Measurements from ENCODE around the gene LTBP2. TPM values are rescaled to one million over a fixed set of nuclear protein-coding genes. Genes with fewer than 3 reads are reported as not detected.

Gene LTBP2
- total RNA-seq (2021) (121 and 124 TPM in 2 replicates), Bru-seq, nascent RNA (percentile 94 among the genes with signal in this experiment), BruChase-seq, experiment 1, labeled RNA remaining after a 2-hour chase (percentile 87 among the genes with signal in this experiment), BruChase-seq, experiment 2, labeled RNA remaining after a 6-hour chase (percentile 88 among the genes with signal in this experiment)
- long read RNA-seq, partial matches to known transcripts: 52 of 79 reads
- long read RNA-seq, other reads (novel, unspliced or antisense): 23 of 79 reads

DNA sequence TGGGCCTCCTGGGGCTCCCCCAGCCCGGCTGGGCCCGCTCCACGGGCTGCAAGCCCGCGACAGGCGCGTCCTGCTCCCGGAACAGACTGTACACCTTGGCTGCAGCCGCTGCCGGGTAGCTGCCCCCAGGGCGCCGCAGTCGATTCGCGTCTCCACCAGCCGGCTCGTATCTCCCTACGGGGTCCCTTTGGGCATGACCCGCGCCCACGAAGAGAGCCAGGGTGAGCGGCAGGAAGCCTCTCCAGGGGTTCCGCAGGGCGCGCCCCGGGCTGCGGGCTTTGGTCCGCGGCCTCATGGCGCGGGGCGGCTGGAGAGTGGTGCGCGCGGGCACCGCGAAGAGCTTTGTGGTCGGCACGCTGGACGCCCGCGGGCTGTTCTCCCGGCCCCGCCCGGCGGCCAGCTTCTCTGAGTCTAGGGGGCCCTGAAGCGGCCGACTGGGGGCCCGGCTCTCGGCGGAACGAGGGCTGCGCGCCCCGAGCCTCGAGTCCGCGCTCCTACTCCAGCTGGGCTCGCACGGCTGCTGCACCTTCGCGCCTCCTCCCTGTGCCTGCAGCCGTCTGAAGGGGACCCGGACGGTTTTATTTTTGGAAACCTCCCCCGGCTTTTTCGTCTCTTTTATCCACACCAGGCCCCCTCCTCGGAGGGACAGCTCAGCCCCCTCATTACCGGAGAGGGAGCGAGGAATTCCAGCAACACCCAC lies at the start of gene LTBP2:
Gene LTBP2, minus strand, starts transcription at position 588 of the 700 bp plus-strand sequence. Its CDS starts 293 bp downstream, at position 295.
- intact Hi-C loops (cut with micrococcal nuclease; ENCODE audit: unreplicated experiment): loop anchor here (2.0 to 5.0 kb wide), 2 partner anchors 119 to 276 kb away; partner anchors contain the start of genes ISCA2 and NPC2
- DNase-seq: peak in 1 of 2 experiments; percentile 58
- H3K4me2 ChIP-seq: peak within 1 kb of the TSS; percentile 86

DNA sequence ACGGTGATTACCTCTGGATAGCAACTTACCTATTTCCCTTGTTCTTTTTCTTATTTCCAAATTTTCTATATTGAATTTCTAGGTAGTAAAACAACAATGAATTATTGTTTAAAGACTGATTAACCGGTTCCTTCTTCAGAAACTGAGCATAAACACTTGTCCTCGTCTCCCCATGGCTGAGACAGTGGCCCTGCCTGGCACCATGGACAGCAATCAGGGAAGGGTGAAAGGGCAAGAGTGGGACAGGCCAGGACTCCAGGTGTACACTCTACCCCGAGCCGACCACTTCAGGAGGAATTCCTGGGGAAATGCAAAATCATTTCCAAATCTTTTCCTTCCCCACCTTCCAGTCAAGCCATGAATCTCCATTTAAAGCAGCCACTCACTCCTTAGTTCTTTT lies 48.8 kb upstream of the LTBP2 start:
- ChIA-PET CTCF (interaction anchor here (0.7 kb wide), 1 partner anchor 41 kb away, joined by 3 read pairs; no protein-coding TSS in a partner anchor), POLR2A (ENCODE audit: unreplicated experiment) (interaction anchor here (0.6 kb wide), 1 partner anchor 94 kb away, joined by 3 read pairs; no protein-coding TSS in a partner anchor)
- H3K9me3 ChIP-seq (ENCODE audit: insufficient read depth, low read depth): no peaks in the 10 kb centered on the region
- no peak overlapping the region for H2AFZ ChIP-seq
- no peaks in the 10 kb centered on the region for H3K79me2 ChIP-seq (ENCODE audit: low read depth)
- H3K4me2 ChIP-seq: no peak overlapping the region
- H3K27ac ChIP-seq: no peak overlapping the region
- BruUV-seq (replicated peaks): no TSS peak
- H3K9me2 ChIP-seq (ENCODE audit: insufficient read depth): no peaks in the 10 kb centered on the region
- H3K27me3 ChIP-seq (ENCODE audit: insufficient read depth, low read depth): no peaks in the 10 kb centered on the region
- no peak for DNase-seq
- H3K4me3 ChIP-seq: no peak overlapping the region
- peaks cover 16% of the 10 kb centered on the region for H3F3A ChIP-seq (ENCODE audit: insufficient read depth, low read depth)
- no peak for TF ChIP-seq EZH2 (IDR thresholded peaks at IDR 0.05; ENCODE audit: low read depth)
- TF ChIP-seq, protein P1, sequence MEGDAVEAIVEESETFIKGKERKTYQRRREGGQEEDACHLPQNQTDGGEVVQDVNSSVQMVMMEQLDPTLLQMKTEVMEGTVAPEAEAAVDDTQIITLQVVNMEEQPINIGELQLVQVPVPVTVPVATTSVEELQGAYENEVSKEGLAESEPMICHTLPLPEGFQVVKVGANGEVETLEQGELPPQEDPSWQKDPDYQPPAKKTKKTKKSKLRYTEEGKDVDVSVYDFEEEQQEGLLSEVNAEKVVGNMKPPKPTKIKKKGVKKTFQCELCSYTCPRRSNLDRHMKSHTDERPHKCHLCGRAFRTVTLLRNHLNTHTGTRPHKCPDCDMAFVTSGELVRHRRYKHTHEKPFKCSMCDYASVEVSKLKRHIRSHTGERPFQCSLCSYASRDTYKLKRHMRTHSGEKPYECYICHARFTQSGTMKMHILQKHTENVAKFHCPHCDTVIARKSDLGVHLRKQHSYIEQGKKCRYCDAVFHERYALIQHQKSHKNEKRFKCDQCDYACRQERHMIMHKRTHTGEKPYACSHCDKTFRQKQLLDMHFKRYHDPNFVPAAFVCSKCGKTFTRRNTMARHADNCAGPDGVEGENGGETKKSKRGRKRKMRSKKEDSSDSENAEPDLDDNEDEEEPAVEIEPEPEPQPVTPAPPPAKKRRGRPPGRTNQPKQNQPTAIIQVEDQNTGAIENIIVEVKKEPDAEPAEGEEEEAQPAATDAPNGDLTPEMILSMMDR (conservative IDR thresholded peaks at IDR 0.05): no peak
- H3K36me3 ChIP-seq (ENCODE audit: low read depth): peaks cover 35% of the 10 kb centered on the region
- intact Hi-C loops (cut with micrococcal nuclease; ENCODE audit: unreplicated experiment): no loop called here
- H4K20me1 ChIP-seq (ENCODE audit: insufficient read depth): no peaks in the 10 kb centered on the region
- peaks cover 33% of the 10 kb centered on the region for H3K4me1 ChIP-seq (replicated peaks; ENCODE audit: insufficient read depth)

More for the DNA sequence above, at the start of gene LTBP2:
- POLR2A ChIA-PET (ENCODE audit: unreplicated experiment): interaction anchor here (0.7 kb wide), 1 partner anchor 188 kb away, joined by 3 read pairs; no protein-coding TSS in a partner anchor
- Histone ChIP-seq H3F3A (ENCODE audit: insufficient read depth, low read depth) (peaks cover 63% of the 10 kb centered on the region), H3K27me3 (ENCODE audit: insufficient read depth, low read depth) (no peaks in the 10 kb centered on the region), H3K36me3 (ENCODE audit: low read depth) (0 out of 2 replicates have a peak, but pooled peaks cover 8% of the 10 kb centered on the region), H3K79me2 (ENCODE audit: low read depth) (peaks cover 57% of the 10 kb centered on the region), H3K9me2 (ENCODE audit: insufficient read depth) (no peaks in the 10 kb centered on the region), H3K4me3 (peak within 1 kb of the TSS; percentile 76), H3K27ac (no peak within 1 kb of the TSS), H3K4me1 (replicated peaks; ENCODE audit: insufficient read depth) (peaks cover 56% of the 10 kb centered on the region), H2AFZ (peak within 1 kb of the TSS; percentile 91), H3K9me3 (ENCODE audit: insufficient read depth, low read depth) (no peaks in the 10 kb centered on the region), H4K20me1 (ENCODE audit: insufficient read depth) (no peaks in the 10 kb centered on the region)
- CTCF ChIA-PET: interaction anchor here (0.5 to 5.5 kb wide), 11 partner anchors 8 to 1264 kb away, joined by 3 to 82 read pairs (median 4); no protein-coding TSS in a partner anchor
- no peak for TF ChIP-seq EZH2 (IDR thresholded peaks at IDR 0.05; ENCODE audit: low read depth)
- BruUV-seq (replicated peaks): no TSS peak

DNA sequence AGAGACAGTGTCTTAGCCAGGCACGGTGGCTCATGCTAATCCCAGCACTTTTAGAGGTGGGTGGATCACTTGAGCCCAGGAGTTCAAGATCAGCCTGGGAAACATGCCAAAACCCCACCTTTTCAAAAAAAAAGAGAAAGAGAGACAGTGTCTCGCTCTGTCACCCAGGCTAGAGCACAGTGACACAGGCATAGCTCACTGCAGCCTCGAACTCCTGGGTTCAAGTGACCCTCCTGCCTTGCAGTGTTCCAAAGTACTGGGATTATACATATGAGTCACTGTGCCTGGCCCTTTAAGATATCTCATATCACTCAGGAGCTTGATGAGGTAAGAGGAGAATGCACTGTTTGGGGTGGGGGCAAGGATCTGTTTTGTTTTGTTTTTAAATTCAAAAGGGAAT lies 48.1 kb upstream of the LTBP2 start:
- Histone ChIP-seq H3K4me1 (replicated peaks; ENCODE audit: insufficient read depth) (peaks cover 40% of the 10 kb centered on the region), H2AFZ (no peak overlapping the region), H4K20me1 (ENCODE audit: insufficient read depth) (no peaks in the 10 kb centered on the region), H3K79me2 (ENCODE audit: low read depth) (no peaks in the 10 kb centered on the region), H3K36me3 (ENCODE audit: low read depth) (peaks cover 31% of the 10 kb centered on the region), H3K27me3 (ENCODE audit: insufficient read depth, low read depth) (no peaks in the 10 kb centered on the region), H3K4me3 (no peak overlapping the region), H3K4me2 (no peak overlapping the region), H3K27ac (no peak overlapping the region), H3K9me2 (ENCODE audit: insufficient read depth) (no peaks in the 10 kb centered on the region), H3F3A (ENCODE audit: insufficient read depth, low read depth) (peaks cover 23% of the 10 kb centered on the region), H3K9me3 (ENCODE audit: insufficient read depth, low read depth) (no peaks in the 10 kb centered on the region)
- intact Hi-C loops (cut with micrococcal nuclease; ENCODE audit: unreplicated experiment): no loop called here
- TF ChIP-seq, protein P1 (conservative IDR thresholded peaks at IDR 0.05): no peak
- no peak for TF ChIP-seq EZH2 (IDR thresholded peaks at IDR 0.05; ENCODE audit: low read depth)
- POLR2A ChIA-PET (ENCODE audit: unreplicated experiment): interaction anchor here (0.8 kb wide), 1 partner anchor 51 kb away, joined by 6 read pairs; no protein-coding TSS in a partner anchor
- BruUV-seq (replicated peaks): no TSS peak
- CTCF ChIA-PET: interaction anchor here (0.7 kb wide), 1 partner anchor 40 kb away, joined by 3 read pairs; no protein-coding TSS in a partner anchor
- DNase-seq: no peak

All from PC-9 (cell line).